HepG2 (cell line): ENCODE data around the gene CTTNBP2NL. TPM values are rescaled to one million over a fixed set of nuclear protein-coding genes. Genes with fewer than 3 reads are reported as not detected.

Source experiments
- ATAC-seq: fragments of 200-7000 bp; cut with Tn5 transposase; 3 replicates; pipeline ENCODE4 v1.9.1; 2020; ENCODE audit warnings: mild to moderate bottlenecking, moderate library complexity
- BruUV-seq: library from RNA; stranded (reverse); fragments of 400-500 nt; replicated peaks from 2 replicates; lab custom pipeline; 2021; lab: Mats Ljungman, UMichigan
- CTCF ChIA-PET: fragments of 300-600 bp; formaldehyde crosslinking; extraction: SDS; loops from one replicate; lab custom pipeline; 2021; ENCODE audit warnings: low total read pairs, inconsistent platforms, low intra/inter-chr PET ratio; lab: Yijun Ruan, JAX
- POLR2A ChIA-PET: fragments of 350-600 bp; sonication (Branson Sonifier 250); formaldehyde crosslinking; loops from one replicate; lab custom pipeline; 2020; ENCODE audit warnings: antibody characterized with exemption, inconsistent platforms; lab: Yijun Ruan, JAX
- DNase-seq: peaks from one replicate; pipeline ENCODE4 v3.0.0-alpha.2; 2015; ENCODE audit warnings: low spot score
- FAIRE-seq: peaks from 3 replicates; lab custom pipeline; 2011; peaks lifted over from hg19 to GRCh38; lab: Jason Lieb, UNC
- H2AFZ ChIP-seq: one replicate; pipeline ENCODE4 v1.6.1; 2011; ENCODE audit warnings: low read length, inconsistent platforms
- H3K27ac ChIP-seq: fragments of 300-600 bp; 3 replicates; pipeline ENCODE4 v1.8.0; 2011; ENCODE audit warnings: mixed run types, mild to moderate bottlenecking, mixed read lengths, low read length, inconsistent platforms; ENCODE audit not compliant: insufficient read depth; ENCODE audit errors: extremely low read length
- H3K27me3 ChIP-seq, 2 experiments: fragments of 200-600 bp in 1 of 2; 2 replicates in 1 of 2; 3 replicates in 1 of 2; pipeline versions ENCODE4 v1.6.0 to v1.8.0; 2011; ENCODE audit warnings: low read length in 2 of 2, mild to moderate bottlenecking in 2 of 2, moderate library complexity in 2 of 2, inconsistent platforms in 1 of 2; ENCODE audit not compliant: insufficient read depth in 2 of 2, control insufficient read depth in 1 of 2
- H3K36me3 ChIP-seq, 2 experiments: fragments of 200-600 bp in 1 of 2; replicated peaks in 1 of 2; 2 replicates in 1 of 2; 3 replicates in 1 of 2; pipeline versions ENCODE4 v1.5.1 to v1.8.0; 2011; ENCODE audit warnings: low read length in 2 of 2, inconsistent platforms in 1 of 2; ENCODE audit not compliant: insufficient read depth in 2 of 2, control insufficient read depth in 1 of 2
- H3K4me1 ChIP-seq: 2 replicates; pipeline ENCODE4 v1.5.1; 2012; ENCODE audit warnings: low read length, inconsistent platforms; ENCODE audit not compliant: insufficient read depth
- H3K4me2 ChIP-seq: 2 replicates; pipeline ENCODE4 v1.6.0; 2011; ENCODE audit warnings: low read depth, low read length, inconsistent platforms
- H3K4me3 ChIP-seq, 3 experiments: fragments of 200-600 bp in 1 of 3; sonication (generic), shearing (Covaris generic) in 1 of 3; replicated peaks in 1 of 3; 2 replicates each; pipeline ENCODE4 v1.5.1; 2011 to 2016; ENCODE audit warnings: low read length in 3 of 3, inconsistent platforms in 2 of 3, low read depth in 2 of 3, mild to moderate bottlenecking in 2 of 3, control low read depth in 1 of 3, mixed read lengths in 1 of 3; ENCODE audit not compliant: insufficient read depth in 1 of 3
- H3K79me2 ChIP-seq: one replicate; pipeline ENCODE4 v1.6.1; 2011; ENCODE audit warnings: low read length, inconsistent platforms; ENCODE audit not compliant: insufficient read depth
- H3K9ac ChIP-seq: 2 replicates; pipeline ENCODE4 v1.6.0; 2011; ENCODE audit warnings: mild to moderate bottlenecking, low read depth, low read length, inconsistent platforms; ENCODE audit not compliant: insufficient read depth
- H3K9me3 ChIP-seq: 2 replicates; pipeline ENCODE4 v1.5.1; 2012; ENCODE audit warnings: mild to moderate bottlenecking, low read length
- H4K20me1 ChIP-seq: 2 replicates; pipeline ENCODE4 v1.6.0; 2011; ENCODE audit warnings: inconsistent platforms, mild to moderate bottlenecking, low read length, moderate library complexity; ENCODE audit not compliant: insufficient read depth
- ARNT ChIP-seq: fragments of 450-650 bp; IDR thresholded peaks from 2 replicates; pipeline ENCODE4 v1.6.1; 2017
- CCDC6 ChIP-seq: sonication (generic); formaldehyde crosslinking; IDR thresholded peaks from 2 replicates; pipeline ENCODE4 v1.8.1; 2022; ENCODE audit warnings: mild to moderate bottlenecking, missing genetic modification reagents, moderate library complexity
- CHD4 ChIP-seq: fragments of 200-600 bp; sonication (generic); IDR thresholded peaks from 2 replicates; pipeline ENCODE4 v1.7.0; 2017; ENCODE audit warnings: mild to moderate bottlenecking, low read length, borderline replicate concordance
- ELF1 ChIP-seq: sonication (generic); formaldehyde crosslinking; IDR thresholded peaks from 2 replicates; pipeline ENCODE4 v1.4.0; 2020; ENCODE audit warnings: missing genetic modification reagents
- HDAC6 ChIP-seq: fragments of 200-600 bp; sonication (generic); IDR thresholded peaks from 2 replicates; pipeline ENCODE4 v1.7.0; 2017; ENCODE audit warnings: mild to moderate bottlenecking, antibody characterized with exemption, low read length, low read depth
- SAFB2 ChIP-seq: sonication (generic); formaldehyde crosslinking; IDR thresholded peaks from 2 replicates; pipeline ENCODE4 v1.5.1; 2020; ENCODE audit warnings: missing genetic modification reagents, low read depth, mild to moderate bottlenecking, borderline replicate concordance
- SIN3A ChIP-seq: IDR thresholded peaks from 2 replicates; pipeline ENCODE4 v1.6.1; 2011; ENCODE audit warnings: low read depth, mild to moderate bottlenecking, control low read depth, low read length, borderline replicate concordance
- TBX2 ChIP-seq: sonication (generic); formaldehyde crosslinking; IDR thresholded peaks from 2 replicates; pipeline ENCODE4 v1.5.0; 2020; ENCODE audit warnings: missing genetic modification reagents, mild to moderate bottlenecking, borderline replicate concordance
- U2AF1 ChIP-seq: fragments of 200-400 bp; formaldehyde crosslinking; optimal IDR thresholded peaks from 2 replicates; pipeline ENCODE3; 2017; ENCODE audit warnings: mild to moderate bottlenecking, low read depth, low read length
- ZBTB3 ChIP-seq: sonication (generic); formaldehyde crosslinking; IDR thresholded peaks from 2 replicates; pipeline ENCODE4 v1.4.0; 2020; ENCODE audit warnings: low read depth, mild to moderate bottlenecking, moderate library complexity, missing genetic modification reagents, borderline replicate concordance
- ZNF335 ChIP-seq: sonication (generic); formaldehyde crosslinking; IDR thresholded peaks from 2 replicates; pipeline ENCODE4 v1.4.0; 2020; ENCODE audit warnings: missing genetic modification reagents
- ZNF430 ChIP-seq: sonication (generic); formaldehyde crosslinking; IDR thresholded peaks from 2 replicates; pipeline ENCODE4 v1.9.0; 2021; ENCODE audit warnings: mild to moderate bottlenecking, missing genetic modification reagents
- ZNF562 ChIP-seq: sonication (generic); formaldehyde crosslinking; IDR thresholded peaks from 2 replicates; pipeline ENCODE4 v1.8.0; 2022; ENCODE audit warnings: missing genetic modification reagents, borderline replicate concordance
- ZNF615 ChIP-seq: sonication (generic); formaldehyde crosslinking; IDR thresholded peaks from 2 replicates; pipeline ENCODE4 v1.5.0; 2020; ENCODE audit warnings: mild to moderate bottlenecking, missing genetic modification reagents, borderline replicate concordance
- ZNF644 ChIP-seq: IDR thresholded peaks from 2 replicates; pipeline ENCODE4 v1.6.1; 2016; ENCODE audit warnings: low read depth
- ZNF782 ChIP-seq: sonication (generic); formaldehyde crosslinking; IDR thresholded peaks from 2 replicates; pipeline ENCODE4 v1.4.0; 2020; ENCODE audit warnings: missing genetic modification reagents, mild to moderate bottlenecking, borderline replicate concordance
- ZNF850 ChIP-seq: sonication (generic); formaldehyde crosslinking; conservative IDR thresholded peaks from 2 replicates; pipeline ENCODE4 v1.9.0; 2021; ENCODE audit warnings: mild to moderate bottlenecking, missing genetic modification reagents
- WGBS: methylation state at CpG from one replicate; pipeline ENCODE4 v1.1.6; 2017; ENCODE audit warnings: low lambda C conversion rate; 5-methylcytosine and 5-hydroxymethylcytosine counted together
- in situ Hi-C: cut with HindIII; loops from 2 replicates; pipeline ENCODE4 v1.10.0; 2017; ENCODE audit warnings: low pct_unique_long_range_greater_than_20kb; ENCODE audit not compliant: extremely low pct_ligation_motif_present
- intact Hi-C: fragments of 100-400 bp; cut with micrococcal nuclease; formaldehyde crosslinking; loops from one replicate; pipeline ENCODE4 v1.10.0; 2022; ENCODE audit not compliant: unreplicated experiment
- polyA plus RNA-seq, 8 experiments: library from polyadenylated mRNA; depleted of rRNA in 3 of 8; stranded (reverse) in 7 of 8; unstranded in 1 of 8; fragments of >200 nt; fragmentation: Illumina TruSeq in 4 of 8; extraction: Trizol in 4 of 8; gene quantifications; 2 replicates each; pipeline versions ENCODE4 v1.2.1 to v1.2.3, GENCODE V29; 2011 to 2016; ENCODE audit warnings: low read depth in 4 of 8, missing spikeins in 1 of 8, mixed read lengths in 1 of 8; ENCODE audit not compliant: insufficient read depth in 1 of 8
- total RNA-seq, 5 experiments: library from RNA; depleted of rRNA; stranded (reverse); fragments of >200 nt; fragmentation: Illumina TruSeq; extraction: Trizol; gene quantifications; 2 replicates each; pipeline ENCODE4 v1.2.3, GENCODE V29; 2016; ENCODE audit warnings: low read depth in 1 of 5

The CTTNBP2NL gene
- total and polyA plus RNA-seq, 2 of the 13 experiments (the other 11 are each of a cell fraction or from before 2014, with no cell fraction given), result 2.1 to 4.1 TPM

DNA sequence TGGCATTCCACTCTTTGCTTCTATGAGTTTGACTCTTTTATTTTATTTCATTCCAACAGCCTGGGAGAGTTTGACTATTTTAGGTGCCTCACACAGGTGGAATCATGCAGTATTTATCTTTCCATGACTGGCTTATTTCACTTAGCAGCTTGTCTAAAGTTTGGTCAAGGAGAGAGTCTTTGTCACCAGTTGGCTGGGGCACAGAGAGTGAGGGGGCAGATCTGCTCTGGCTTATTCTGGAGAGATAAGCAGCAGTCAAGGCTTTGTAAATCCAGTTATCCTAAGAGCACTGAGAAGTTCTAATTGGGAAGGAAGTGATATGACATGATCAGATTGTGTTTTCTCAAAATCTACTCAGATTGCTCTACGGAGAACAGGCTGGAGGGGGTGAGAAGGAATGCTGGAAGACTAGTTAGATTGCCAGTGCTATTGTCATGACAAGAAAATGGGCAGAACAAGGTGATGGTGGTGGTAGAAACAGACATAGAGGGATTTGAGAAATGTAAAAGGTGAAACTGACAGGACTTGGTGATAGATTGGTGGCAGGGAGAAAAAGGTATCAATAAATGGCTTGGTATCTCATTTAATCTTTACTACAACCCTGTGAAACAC, 12.1 kb upstream of the CTTNBP2NL start:
- Histone ChIP-seq H3K27me3 (peaks cover 0 to 12% of the 10 kb centered on the region in 2 experiments; a peak in 1 of 5 replicates), H3K4me1 (peaks cover 30% of the 10 kb centered on the region), H3K4me3 (no peak overlapping the region), H3K27ac (no peak overlapping the region), H4K20me1 (no peaks in the 10 kb centered on the region), H3K4me2 (no peak overlapping the region), H3K9me3 (no peaks in the 10 kb centered on the region), H3K9ac (no peak overlapping the region), H3K36me3 (no peaks in the 10 kb centered on the region), H3K79me2 (no peaks in the 10 kb centered on the region), H2AFZ (no peak overlapping the region)
- TF ChIP-seq ZNF335 (no peak), ELF1 (CRISPR knock-in tag) (no peak), HDAC6 (no peak), ZNF562 (CRISPR knock-in tag) (no peak), U2AF1 (no peak), ZNF430 (no peak), ZNF644 (CRISPR knock-in tag) (no peak), SAFB2 (CRISPR knock-in tag) (no peak), CCDC6 (no peak), TBX2 (no peak), ZBTB3 (CRISPR knock-in tag) (no peak), ZNF615 (CRISPR knock-in tag) (no peak), ZNF782 (CRISPR knock-in tag) (no peak), SIN3A (no peak), ZNF850 (CRISPR knock-in tag) (no peak), ARNT (no peak), CHD4 (no peak)
- in situ Hi-C loops, result no loop called here
- intact Hi-C loops, result no loop called here
- no peak for FAIRE-seq
- BruUV-seq, result no TSS peak
- CTCF ChIA-PET, result no interaction called here
- no peak for ATAC-seq
- no peak for DNase-seq
- WGBS, result 3% methylated on average over 1 of the region's 1 CpG
- POLR2A ChIA-PET, result no interaction called here
